GM11168 (cell line): ENCODE measurements around the gene PCDHB8.
"Not testable (repeated sequence)": the region's sequence is repeated elsewhere in the genome, so short reads cannot be mapped to it uniquely, and the experiment has no call there.

Experiments
- in situ Hi-C: fragments of 300-500 bp; cut with MboI; formaldehyde crosslinking; loops from one replicate; pipeline ENCODE4 v1.12.0; 2022; ENCODE audit warnings: low sequenced_read_pairs; ENCODE audit not compliant: unreplicated experiment

PCDHB8 gene

DNA sequence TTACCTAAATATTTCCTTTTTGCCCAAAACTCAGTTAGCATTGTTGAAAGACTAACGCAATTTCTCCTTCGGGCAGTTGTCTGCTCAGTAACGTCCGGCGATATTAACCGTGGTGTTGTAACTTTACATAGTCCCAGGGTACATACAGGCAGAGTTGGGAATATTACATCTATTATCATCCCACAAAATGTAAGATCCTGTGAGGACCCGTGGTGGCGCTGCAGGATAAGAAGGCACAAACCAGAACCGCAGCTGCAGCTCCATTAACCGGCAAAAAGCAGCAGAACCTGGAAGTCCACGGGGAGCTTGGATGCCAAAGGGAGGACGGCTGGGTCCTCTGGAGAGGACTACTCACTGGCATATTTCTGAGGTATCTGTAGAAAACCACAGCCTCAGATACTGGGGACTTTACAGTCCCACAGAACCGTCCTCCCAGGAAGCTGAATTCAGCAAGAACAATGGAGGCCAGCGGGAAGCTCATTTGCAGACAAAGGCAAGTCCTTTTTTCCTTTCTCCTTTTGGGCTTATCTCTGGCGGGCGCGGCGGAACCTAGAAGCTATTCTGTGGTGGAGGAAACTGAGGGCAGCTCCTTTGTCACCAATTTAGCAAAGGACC lies at the start of gene PCDHB8:
Gene PCDHB8 (plus strand): TSS at position 214 of the 615 bp plus-strand sequence. CDS start 245 bp downstream, at position 459.
- in situ Hi-C loops, result not testable (repeated sequence)

DNA sequence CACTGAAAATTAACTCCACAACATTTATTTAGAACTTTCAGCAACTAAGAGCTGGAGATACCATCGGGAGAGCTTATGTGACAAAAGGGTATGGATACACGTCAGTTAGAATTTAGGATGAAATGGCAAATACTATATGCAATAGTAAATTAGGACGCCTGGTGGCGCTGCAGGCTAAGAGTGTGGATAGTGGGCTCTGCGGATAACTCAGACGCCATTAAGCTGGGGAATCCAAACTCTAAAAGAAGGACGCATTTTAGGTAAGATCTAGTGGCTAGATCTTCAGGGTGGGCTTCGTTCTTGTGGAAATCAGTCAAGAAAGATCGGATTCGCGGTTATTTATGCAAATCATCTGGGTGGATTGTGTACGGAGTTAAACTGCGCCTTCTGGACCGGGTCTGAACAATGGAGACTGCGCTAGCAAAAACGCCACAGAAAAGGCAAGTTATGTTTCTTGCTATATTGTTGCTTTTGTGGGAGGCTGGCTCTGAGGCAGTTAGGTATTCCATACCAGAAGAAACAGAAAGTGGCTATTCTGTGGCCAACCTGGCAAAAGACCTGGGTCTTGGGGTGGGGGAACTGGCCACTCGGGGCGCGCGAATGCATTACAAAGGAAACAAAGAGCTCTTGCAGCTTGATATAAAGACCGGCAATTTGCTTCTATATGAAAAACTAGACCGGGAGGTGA lies 42.4 kb upstream of the PCDHB8 start, which contains the start of gene PCDHB5:
Gene PCDHB5 (plus strand): TSS at position 177 of the 688 bp plus-strand sequence. CDS start 229 bp downstream, at position 406.
- in situ Hi-C loops, result no loop called here

DNA sequence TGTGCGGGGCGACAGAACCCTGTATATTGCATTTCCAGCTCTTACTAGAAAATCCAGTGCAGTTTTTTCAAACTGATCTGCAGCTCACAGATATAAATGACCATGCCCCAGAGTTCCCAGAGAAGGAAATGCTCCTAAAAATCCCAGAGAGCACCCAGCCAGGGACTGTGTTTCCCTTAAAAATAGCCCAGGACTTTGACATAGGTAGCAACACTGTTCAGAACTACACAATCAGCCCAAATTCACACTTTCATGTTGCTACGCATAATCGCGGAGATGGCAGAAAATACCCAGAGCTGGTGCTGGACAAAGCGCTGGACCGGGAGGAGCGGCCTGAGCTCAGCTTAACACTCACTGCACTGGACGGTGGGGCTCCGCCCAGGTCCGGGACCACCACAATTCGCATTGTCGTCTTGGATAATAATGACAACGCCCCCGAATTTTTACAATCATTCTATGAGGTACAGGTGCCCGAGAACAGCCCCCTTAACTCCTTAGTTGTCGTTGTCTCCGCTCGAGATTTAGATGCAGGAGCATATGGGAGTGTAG lies 41.8 kb upstream of the PCDHB8 start:
- in situ Hi-C loops, result no loop called here

DNA sequence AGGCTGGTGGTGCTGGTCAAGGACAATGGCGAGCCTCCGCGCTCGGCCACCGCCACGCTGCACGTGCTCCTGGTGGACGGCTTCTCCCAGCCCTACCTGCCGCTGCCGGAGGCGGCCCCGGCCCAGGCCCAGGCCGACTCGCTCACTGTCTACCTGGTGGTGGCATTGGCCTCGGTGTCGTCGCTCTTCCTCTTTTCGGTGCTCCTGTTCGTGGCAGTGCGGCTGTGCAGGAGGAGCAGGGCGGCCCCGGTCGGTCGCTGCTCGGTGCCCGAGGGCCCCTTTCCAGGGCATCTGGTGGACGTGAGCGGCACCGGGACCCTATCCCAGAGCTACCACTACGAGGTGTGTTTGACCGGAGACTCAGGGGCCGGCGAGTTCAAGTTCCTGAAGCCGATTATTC lies 40.2 kb upstream of the PCDHB8 start:
- in situ Hi-C loops, result not testable (repeated sequence)

DNA sequence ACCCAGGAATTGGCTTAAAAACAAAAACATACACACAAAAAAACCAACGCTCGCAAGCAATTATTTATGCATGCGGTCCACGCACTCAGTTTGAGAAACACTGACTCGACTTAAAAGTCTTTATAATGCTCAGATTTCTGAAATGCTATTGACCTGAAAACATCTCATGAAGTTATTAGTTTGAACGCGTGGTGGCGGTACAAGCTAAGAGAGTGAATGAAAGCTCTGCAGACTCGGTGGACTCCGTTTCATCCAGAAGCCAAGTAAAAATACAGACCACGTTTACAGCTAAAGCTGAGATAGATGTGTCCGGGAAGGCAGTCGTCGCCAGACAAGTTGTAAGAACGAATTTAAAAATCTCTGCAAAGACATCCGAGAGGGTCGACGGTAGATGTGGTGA lies 27.8 kb upstream of the PCDHB8 start, which contains the start of gene PCDHB6:
Gene PCDHB6 (plus strand): TSS at position 246 of the 400 bp plus-strand sequence. CDS start 201 bp downstream, outside the sequence.
- in situ Hi-C loops, result no loop called here

DNA sequence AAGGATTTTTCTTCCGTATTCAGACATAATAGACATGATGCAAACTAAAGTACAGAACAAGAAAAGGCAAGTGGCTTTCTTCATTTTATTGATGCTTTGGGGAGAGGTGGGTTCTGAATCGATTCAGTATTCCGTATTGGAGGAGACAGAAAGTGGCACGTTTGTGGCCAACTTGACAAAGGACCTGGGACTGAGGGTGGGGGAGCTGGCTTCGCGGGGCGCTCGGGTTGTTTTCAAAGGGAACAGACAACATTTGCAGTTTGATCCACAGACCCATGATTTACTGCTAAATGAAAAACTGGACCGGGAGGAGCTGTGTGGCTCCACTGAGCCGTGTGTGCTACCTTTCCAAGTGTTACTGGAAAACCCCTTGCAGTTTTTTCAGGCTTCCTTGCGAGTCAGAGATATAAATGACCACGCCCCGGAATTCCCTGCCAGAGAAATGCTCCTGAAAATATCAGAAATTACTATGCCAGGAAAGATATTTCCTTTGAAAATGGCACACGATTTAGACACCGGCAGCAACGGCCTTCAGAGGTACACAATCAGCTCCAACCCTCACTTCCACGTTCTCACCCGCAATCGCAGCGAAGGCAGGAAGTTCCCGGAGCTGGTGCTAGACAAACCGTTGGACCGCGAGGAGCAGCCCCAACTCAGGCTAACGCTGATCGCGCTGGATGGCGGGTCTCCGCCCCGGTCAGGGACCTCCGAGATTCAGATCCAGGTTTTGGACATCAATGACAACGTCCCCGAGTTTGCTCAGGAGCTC lies 27.2 kb upstream of the PCDHB8 start:
- in situ Hi-C loops, result no loop called here

DNA sequence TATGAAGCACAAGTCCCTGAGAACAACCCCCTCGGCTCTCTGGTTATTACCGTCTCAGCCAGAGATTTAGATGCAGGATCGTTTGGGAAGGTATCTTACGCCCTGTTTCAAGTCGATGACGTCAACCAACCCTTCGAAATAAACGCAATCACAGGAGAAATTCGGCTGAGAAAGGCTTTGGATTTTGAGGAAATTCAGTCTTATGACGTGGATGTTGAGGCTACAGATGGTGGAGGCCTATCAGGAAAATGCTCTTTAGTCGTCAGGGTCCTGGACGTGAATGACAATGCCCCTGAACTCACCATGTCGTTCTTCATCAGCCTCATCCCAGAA lies 26.6 kb upstream of the PCDHB8 start:
- in situ Hi-C loops, result no loop called here

DNA sequence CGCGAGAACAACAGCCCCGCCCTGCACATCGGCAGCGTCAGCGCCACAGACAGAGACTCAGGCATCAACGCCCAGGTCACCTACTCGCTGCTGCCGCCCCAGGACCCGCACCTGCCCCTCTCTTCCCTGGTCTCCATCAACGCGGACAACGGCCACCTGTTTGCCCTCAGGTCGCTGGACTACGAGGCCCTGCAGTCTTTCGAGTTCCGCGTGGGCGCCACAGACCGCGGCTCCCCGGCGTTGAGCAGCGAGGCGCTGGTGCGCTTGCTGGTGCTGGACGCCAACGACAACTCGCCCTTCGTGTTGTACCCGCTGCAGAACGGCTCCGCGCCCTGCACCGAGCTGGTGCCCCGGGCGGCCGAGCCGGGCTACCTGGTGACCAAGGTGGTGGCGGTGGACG lies 26.0 kb upstream of the PCDHB8 start:
- in situ Hi-C loops, result not testable (repeated sequence)

DNA sequence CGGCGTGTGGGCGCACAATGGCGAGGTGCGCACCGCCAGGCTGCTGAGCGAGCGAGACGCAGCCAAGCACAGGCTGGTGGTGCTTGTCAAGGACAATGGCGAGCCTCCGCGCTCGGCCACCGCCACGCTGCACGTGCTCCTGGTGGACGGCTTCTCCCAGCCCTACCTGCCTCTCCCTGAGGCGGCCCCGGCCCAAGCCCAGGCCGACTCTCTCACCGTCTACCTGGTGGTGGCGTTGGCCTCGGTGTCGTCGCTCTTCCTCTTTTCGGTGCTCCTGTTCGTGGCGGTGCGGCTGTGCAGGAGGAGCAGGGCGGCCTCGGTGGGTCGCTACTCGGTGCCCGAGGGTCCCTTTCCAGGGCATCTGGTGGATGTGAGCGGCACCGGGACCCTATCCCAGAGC lies 25.5 kb upstream of the PCDHB8 start:
- in situ Hi-C loops, result not testable (repeated sequence)

DNA sequence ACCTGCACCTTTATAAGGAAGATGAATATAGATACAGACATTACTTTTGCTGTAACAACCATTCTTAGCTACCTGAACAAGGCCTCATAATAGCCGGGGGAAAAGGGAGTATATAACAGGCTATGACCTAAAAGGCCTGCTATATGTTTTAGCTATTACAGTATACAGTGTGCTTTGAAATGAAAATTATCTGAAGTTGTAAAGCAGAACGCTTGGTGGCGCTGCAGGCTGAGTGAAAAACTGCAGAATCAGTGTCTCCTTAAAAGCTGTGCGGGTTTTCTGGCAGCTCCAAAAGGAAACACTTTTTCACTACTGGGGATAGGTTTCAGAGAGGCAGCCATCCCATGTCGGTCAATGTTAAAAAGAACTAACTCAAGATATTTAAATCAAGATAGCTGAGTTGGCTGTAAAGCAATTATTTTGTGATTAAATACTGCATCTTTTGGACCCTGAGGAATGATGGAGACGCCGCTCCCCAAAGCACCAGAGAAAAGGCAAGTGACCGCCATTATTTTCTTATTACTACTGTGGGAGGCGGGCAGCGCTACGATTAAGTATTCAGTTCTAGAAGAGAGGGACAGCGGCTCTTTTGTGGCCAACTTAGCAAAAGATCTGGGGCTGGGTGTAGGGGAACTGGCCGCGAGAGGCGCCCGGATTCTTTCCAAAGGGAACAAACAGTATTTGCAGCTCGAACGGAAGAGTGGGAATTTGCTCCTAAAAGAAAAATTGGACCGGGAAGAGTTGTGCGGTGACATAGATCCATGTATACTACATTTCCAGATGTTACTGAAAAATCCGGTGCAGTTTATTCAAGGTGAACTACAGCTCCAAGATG lies 21.8 kb upstream of the PCDHB8 start:
- in situ Hi-C loops, result no loop called here

DNA sequence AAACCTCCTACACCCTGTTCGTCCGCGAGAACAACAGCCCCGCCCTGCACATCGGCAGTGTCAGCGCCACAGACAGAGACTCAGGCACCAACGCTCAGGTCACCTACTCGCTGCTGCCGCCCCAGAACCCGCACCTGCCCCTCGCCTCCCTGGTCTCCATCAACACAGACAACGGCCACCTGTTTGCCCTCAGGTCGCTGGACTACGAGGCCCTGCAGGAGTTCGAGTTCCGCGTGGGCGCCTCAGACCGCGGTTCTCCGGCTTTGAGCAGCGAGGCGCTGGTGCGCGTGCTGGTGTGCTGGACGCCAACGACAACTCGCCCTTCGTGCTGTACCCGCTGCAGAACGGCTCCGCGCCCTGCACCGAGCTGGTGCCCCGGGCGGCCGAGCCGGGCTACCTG lies 20.2 kb upstream of the PCDHB8 start:
- in situ Hi-C loops, result not testable (repeated sequence)

DNA sequence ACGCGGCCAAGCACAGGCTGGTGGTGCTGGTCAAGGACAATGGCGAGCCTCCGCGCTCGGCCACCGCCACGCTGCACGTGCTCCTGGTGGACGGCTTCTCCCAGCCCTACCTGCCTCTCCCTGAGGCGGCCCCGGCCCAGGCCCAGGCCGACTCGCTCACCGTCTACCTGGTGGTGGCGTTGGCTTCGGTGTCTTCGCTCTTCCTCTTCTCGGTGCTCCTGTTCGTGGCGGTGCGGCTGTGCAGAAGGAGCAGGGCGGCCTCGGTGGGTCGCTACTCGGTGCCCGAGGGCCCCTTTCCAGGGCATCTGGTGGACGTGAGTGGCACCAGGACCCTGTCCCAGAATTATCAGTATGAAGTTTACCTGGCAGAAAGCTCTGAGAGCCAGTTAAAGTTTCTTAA lies 19.7 kb upstream of the PCDHB8 start:
- in situ Hi-C loops, result not testable (repeated sequence)

DNA sequence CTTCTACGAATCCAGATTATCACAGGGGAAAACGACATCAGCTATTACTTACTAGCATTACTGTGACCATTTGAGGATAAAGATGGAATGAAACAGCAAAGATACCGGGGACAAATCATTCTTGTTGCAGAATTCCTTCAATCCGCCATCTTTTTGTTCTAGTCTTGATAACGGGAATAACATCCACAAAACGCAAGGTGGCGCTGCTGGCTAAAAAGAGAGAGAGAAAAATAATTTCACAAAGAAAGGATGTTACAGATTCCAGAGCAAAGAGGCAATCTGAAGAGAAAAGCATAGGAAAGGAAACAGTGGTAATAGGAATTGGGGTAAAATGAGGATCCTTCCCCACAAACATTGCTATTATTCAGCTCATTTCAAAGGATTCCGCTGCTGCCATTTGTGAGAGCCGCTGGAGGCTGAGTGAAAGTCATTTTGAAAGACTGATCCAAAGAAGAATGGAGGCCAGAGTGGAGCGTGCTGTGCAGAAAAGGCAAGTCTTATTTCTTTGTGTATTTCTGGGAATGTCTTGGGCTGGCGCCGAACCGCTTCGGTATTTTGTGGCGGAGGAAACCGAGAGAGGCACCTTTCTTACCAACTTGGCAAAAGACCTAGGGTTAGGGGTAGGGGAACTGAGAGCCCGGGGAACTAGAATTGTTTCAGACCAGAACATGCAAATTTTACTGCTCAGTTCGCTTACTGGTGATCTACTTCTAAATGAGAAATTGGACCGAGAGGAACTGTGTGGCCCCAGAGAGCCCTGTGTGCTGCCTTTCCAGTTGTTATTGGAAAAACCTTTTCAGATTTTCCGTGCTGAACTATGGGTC lies 5.0 kb upstream of the PCDHB8 start, which contains the start of gene PCDHB7:
Gene PCDHB7 (plus strand): TSS at position 264 of the 824 bp plus-strand sequence. CDS start 192 bp downstream, at position 456.
- in situ Hi-C loops, result no loop called here

DNA sequence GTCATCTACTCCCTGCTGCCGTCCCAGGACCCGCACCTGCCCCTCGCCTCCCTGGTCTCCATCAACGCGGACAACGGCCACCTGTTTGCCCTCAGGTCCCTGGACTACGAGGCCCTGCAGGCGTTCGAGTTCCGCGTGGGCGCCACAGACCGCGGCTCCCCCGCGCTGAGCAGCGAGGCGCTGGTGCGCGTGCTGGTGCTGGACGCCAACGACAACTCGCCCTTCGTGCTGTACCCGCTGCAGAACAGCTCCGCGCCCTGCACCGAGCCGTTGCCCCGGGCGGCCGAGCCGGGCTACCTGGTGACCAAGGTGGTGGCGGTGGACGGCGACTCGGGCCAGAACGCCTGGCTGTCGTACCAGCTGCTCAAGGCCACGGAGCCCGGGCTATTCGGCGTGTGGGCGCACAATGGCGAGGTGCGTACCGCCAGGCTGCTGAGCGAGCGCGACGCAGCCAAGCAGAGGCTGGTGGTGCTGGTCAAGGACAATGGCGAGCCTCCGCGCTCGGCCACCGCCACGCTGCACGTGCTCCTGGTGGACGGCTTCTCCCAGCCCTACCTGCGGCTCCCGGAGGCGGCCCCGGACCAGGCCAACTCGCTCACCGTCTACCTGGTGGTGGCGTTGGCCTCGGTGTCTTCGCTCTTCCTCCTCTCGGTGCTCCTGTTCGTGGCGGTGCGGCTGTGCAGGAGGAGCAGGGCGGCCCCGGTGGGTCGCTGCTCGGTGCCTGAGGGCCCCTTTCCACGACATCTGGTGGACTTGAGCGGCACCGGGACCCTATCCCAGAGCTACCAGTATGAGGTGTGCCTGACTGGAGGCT lies 3.1 kb upstream of the PCDHB8 start:
- in situ Hi-C loops, result not testable (repeated sequence)

DNA sequence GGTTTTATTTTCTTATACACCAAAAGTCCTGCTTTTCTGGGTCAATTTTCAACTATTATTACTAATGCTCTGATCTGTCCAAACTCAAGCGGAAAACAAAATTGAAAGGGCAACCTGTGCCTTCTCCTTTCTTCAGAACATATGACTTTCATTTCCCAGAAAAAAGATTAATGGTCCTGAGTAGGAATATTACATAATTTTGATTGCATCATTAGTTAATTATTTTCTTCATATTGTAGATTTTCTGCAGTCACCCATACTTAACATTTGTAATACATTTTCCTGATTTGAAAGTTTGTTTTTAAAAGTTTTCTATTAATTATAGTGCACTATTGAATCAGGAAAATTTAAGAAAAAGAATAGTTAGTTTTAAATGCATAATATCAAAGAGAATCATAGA lies 1.7 kb upstream of the PCDHB8 start:
- in situ Hi-C loops, result no loop called here

DNA sequence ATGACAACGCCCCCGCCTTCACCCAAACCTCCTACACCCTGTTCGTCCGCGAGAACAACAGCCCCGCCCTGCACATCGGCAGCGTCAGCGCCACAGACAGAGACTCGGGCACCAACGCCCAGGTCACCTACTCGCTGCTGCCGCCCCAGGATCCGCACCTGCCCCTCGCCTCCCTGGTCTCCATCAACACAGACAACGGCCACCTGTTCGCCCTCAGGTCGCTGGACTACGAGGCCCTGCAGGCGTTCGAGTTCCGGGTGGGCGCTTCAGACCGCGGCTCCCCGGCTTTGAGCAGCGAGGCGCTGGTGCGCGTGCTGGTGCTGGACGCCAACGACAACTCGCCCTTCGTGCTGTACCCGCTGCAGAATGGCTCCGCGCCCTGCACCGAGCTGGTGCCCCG lies 1.8 kb downstream of the PCDHB8 start:
- in situ Hi-C loops, result not testable (repeated sequence)

DNA sequence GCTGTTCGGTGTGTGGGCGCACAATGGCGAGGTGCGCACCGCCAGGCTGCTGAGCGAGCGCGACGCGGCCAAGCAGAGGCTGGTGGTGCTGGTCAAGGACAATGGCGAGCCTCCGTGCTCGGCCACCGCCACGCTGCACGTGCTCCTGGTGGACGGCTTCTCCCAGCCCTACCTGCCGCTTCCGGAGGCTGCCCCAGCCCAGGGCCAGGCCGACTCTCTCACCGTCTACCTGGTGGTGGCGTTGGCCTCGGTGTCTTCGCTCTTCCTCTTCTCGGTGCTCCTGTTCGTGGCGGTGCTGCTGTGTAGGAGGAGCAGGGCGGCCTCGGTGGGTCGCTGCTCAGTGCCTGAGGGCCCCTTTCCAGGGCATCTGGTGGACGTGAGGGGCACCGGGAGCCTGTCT lies 2.3 kb downstream of the PCDHB8 start:
- in situ Hi-C loops, result not testable (repeated sequence)

DNA sequence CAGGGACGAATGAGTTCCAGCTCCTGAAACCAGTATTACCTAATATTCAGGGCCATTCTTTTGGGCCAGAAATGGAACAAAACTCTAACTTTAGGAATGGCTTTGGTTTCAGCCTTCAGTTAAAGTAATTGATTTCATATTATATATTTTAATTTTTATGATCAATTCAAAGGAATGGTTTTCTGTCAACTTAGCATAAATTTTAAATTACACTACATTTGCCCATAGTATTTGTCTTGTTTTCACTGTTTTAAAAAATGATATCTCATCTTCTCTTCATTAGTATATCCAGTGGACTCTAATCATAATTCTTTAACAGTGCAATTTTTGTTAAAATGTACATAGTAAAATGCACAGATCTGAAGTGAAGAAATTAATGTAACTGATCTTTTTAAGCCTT lies 2.7 kb downstream of the PCDHB8 start:
- in situ Hi-C loops, result no loop called here
